GM18861 (cell line): ENCODE data around the gene WDR86.

Experiments
- ATAC-seq: cut with Tn5 transposase; IDR thresholded peaks from one replicate; pipeline ENCODE4 v1.9.1; 2021; ENCODE audit not compliant: unreplicated experiment

WDR86 gene

DNA sequence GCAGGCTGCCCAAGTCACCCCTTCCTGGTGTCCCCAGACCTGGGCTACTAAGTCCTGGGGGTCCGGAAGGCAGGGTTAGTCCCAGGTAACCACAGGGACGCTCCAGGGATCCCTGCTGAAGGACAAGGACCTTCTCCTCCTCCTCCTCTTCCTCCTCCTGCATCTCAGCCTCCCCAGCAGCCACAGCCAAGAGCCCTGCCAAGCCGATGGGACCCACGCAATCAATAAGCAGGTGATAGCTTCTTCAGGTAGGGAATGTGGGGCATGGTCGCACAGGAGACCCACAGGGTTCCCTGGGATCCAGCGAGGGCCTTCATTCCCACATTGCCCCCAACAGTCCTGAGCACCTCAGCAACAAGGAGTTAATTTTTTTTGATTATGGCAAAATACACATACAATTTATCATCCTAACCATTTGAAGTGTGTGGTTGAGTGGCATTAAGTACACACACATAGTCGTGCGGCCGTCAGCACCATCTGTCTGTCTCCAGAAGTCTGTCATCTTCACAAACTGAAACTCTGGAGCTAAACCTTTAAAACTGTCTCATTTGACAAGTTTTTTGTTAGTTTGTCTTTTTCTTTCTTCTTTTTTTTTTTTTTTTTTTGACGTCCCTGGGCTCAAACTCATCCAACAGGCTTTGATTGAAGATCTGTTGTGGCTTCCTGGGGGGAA lies 18.0 kb upstream of the WDR86 start:
- ATAC-seq = no peak

DNA sequence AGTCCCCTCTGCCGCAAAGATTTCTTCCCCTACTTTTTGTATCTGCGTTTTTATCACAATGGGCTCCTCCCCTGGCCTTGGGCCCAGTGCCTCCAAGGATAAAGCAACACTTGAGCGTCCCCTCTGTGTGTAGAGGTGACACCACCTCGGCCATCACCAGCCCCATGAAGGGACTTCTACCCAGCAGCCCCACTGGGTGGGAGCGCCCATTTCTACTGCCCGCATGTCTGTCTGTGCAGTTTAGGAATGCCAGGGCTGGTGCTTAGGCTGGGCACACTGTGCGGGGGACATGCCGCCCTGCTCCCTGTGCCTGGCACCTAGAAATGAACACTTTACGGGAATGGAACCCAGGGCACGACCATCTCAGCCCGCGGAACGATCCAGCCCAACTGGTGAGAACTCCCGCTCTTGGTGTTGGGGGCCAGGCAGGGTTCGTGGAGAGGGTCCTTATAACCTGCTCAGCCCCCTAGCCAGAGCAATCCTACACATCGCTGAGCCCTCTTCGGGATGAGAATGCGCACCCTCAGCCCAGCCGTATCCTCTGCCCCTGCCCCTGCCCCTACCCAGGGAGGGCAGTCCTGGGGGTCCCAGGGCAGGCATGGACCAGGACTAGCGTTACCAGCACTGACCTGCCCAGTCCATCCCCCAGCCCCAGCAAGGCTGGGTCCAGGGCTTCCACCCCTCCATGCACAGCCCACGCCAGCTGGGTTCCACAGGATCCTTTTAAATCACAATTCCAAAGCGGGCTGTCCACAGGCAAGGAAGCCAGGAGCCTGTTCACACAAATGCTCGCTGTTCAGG lies 17.3 kb upstream of the WDR86 start:
- no peak for ATAC-seq

DNA sequence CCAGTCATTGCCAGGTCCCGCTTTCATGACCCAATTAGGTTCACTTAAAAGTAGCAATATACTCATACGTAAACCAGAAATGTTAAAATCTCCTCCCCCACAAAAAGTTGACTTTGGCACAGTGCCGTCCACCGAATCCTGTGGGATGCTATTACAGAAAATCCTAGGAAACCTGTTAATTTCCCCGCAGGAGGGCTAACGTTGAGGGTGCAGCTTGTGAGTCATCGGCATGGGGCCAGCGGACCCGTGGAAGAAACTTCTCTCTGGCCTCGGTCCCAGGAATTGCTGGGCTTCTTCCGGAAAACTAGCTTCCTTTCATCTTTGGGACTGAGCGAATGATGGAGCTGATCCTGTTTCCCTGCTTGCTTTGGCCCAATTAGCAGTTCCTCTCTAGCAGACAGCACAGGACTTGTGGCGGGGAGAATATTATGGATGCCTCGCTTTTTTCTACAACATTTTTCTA lies 16.6 kb upstream of the WDR86 start:
- no peak for ATAC-seq

DNA sequence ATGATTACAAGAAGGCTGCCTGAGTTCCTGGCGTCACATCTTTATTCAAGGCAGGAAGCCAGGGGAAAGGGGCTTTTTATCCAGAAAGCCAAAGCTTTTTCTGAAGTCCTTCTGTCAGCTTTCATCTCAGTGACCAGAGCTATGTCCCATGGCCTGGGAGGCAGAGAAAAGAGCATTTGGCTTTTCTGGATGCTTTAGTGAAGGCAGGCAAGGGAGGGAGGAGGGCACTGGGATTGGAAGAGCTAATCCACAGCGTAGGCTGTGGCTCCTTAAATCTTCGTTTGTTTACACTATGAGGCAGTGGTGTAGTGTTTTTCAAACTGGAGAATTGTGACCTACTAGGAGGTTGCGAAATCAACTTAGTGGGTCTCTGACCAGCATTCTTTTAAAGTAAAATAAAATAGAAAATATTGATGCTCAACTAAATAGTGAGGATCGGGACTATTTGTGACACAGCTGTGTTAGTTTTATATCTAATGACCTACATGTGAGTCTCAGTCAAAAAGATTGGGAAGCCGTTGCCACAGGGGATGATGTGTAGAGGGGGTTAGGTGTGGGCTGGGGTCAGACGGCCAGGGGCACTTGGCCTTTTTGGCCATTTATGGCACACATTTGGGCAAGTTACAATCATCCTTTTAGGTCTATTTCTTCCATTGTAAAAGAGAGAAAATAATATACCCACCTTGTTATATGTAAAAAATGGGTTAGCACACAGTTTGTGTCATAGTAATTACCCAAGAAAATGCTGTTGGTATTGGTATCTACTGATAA lies 16.0 kb upstream of the WDR86 start:
- ATAC-seq = no peak

DNA sequence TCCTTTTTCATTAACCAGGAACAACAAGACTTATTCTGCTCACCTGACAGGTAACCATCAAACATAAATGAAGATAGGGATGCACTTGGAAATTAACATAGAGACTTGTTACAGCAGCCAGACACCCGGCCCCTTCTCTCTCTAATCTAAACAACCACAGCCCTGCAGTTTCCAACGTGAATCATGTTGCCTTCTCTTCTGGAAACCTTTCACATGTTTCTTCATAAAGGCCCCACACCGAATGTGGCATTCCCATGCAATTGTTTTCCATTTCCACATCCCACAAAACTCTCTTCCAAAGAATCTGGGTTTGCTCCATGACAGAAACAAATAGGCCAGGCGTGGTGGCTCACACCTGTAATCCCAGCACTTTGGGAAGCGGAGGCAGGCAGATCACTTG lies 15.0 kb upstream of the WDR86 start:
- no peak for ATAC-seq

DNA sequence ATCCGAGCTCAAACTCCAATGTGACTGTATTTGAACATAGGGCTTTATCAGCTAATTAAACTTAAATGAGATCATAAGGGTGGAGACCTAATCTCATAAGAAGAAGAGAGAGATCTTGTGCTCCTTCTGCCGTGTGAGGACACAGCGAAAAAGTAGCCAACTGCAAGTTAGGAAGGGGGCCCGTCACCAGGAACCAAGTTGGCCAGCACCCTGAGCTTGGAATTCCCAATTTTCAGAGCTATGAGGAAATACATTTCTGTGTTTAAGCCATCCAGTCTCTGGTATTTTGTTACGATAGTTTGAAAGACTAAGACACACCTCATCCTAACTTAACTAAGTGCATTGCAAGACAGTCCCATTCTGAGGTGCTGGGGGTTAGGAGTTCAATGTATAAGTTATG lies 14.1 kb upstream of the WDR86 start:
- ATAC-seq = no peak

DNA sequence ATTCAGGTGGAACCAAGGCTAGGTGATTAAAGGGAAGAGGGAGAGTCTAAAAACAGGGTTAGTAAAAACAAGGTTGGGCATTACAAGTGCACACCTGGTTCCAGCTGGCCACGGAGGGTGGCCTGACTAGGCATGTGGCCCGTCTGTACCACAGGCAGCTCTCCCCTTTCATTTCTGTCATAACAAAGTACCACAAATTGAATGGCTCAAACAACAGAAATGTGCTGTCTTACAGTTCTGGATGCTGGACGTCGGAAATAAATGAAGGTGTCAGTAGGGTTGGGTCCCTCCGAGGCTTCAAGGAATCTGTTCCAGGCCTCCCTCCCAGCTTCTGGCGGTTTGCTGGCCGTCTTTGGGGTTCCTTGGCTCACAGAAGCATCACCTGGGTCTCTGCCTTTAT lies 13.4 kb upstream of the WDR86 start:
- ATAC-seq = no peak

DNA sequence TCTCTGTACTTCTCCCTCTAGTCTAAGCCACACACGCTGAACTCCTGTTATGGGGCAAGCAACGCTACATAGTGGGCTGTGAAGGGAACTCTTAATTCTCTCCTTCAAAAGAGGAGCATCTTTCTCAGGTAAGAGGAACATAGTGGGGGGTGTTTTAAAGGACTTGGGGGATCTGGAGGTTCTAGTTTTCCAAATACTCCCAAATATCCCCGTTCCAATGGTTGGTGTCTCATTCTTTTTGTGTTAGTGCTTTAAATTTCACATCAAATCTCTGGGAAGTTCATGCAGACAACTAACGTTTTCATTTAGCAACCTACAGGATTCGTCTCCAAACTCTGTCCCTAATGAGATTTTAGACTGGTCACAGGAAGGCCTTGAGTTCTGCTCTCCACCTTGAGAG lies 12.4 kb upstream of the WDR86 start:
- no peak for ATAC-seq

DNA sequence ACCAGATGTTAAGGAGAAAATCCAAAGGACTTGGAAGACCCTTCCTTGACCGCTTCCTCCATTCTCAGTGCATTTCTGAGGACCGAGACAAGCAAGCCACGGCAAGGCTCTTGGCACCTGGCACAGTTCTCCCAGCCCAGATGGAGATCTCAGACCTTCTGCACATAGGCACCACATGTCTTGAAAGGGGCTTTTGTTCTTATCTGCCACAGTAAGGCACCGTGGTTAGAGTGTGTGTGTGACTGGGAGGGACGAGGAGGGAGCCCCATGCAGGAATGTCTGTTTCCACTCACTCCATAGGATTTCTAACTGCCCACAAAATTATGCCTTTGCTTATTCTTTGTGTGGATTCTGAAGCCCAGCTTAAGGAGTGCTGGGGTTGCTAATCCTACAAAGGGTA lies 10.3 kb upstream of the WDR86 start:
- no peak for ATAC-seq

DNA sequence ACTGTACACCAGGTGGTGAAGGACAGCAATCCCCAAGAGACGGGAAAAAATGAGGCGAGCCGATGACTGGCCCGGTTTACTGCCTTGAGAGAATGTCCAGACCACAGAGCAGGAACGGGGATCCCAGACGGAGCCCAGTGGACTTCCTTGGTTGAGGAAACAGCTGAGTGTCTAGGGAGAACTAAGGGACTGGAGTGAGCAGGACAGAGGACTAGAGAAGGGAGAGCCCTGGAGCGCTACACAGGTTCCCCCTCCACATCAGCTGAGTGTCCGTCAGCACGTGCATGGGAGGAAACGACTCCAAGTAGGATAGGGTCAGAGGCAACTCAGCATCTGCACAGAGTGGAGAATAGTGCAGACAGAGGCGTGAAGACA lies 7.1 kb upstream of the WDR86 start:
- ATAC-seq = no peak

DNA sequence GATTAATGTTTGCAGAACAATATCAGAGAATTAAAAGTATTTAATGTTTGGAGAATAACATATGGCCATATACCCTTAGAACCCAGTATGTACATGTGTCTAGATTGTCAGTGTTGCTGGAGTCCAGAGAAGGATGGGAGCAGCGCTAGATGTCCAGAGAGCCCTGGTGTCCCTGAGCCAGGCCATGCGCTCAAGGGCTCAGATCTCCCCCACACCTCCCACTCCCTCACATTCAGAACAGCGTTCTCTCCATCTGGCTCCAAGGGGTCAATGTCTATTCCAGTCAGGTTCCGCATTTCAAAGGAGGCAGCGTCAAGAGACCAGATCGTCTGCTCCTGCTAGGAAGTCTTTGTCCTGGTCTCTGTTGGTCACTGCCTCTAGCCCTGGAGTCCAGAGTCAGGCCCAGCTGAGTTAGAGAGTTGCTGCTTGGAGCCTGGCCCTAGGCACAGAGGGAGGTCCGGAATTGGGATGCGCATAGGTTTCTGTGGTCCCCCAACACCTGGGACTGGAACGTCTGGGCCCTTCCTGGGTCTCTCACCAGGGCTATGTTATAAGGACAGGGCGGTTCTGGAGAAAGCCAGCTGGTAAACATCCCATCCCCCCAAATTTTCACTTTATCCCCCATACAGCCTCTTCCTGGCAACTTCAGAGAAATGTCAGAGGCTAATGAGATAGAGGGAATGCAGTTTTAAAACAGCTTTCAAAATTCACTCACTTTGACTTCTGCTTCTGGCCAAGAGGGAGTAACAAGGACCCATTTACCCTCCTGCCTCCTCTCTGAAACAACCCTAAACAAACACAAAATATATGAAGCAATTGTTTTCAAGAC lies 6.5 kb upstream of the WDR86 start:
- ATAC-seq = no peak

DNA sequence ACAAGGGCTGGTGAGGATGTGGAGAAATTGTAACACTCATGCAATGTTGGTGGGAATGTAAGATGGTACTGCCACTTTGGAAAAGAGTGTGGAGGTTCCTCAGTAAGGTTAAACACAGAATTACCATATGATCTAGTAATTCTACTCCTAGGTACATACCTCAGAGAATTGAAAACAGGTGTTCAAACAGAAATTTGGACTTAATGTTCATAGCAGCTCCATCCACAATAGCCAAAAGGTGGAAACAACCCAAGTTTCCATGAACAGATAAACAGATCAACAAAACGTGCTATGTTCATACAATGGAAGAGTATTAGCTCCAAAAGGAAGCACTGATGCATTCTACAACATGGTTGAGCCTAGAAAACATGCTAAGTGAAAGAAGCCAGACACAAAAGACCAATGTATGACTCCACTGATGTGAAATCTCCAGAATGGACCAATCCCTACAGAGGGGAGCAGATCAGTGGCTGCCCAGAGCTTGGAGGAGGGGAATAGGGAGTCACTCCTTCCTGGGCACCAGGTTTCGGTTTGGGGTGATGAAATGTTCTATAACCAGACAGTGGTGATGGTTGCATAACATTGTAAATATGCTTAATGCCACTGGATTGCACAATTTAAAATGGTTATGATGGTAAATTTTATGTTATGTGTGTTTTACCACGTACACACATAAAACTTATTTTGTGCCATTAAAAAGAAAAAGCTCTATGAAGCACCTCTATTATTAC lies 5.7 kb upstream of the WDR86 start:
- no peak for ATAC-seq

DNA sequence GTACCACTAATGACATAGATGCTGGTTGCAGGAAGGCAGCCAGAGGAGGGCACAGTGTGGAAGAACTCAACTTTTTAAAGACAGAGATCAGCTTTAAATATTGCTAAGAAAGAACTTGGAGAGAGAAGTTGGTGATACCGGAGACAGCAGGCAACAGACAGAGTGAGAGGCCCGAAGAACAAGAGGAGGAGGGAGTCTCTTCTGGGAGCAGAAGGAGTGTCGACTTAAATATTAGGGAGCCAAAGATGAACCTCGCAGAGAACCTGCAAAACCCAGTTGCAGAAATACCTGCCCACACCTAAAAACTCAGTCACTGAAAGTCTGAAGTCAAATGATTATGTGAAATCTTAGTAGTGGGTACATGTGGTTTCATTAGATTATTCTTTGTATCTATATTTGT lies 3.4 kb upstream of the WDR86 start:
- no peak for ATAC-seq

DNA sequence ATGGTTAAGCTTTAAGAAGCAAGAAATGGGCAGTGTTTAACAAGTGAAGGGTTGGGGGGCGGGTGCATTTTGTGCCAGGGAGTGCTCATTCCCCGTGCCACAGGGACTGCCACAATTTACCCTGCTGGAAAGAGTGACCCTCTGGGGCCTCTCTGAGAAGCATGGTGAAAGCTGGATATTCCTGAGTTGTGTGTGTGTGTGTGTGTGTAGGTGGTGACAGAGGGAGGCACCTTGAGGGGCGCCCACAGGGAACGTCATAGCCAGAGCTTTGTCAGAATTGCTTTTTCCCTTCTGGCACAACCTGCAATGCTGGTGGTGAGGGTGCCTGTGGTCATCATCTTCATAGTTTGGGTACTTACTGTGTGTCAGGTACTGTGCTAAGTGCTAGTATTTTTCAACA lies 2.5 kb upstream of the WDR86 start:
- no peak for ATAC-seq

DNA sequence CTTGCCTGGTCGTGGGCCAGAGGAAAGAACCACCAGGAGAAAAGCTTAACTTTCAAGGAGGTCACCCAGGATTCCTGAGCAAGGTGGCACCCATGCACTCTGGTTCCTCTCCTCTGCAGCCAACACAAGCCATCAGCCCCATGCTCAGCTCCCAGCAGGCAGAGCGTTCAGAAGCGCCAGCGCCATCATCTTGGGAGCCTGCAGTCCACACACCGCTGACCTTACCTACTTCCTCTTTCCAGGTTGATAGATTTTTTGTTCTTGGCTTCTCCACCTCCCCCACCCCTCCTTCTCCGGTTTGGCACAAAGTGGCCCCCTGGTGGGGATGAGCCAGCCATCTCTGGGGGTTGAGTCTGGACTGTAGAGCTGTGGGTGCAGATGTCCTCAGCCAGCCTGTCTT lies 1.7 kb upstream of the WDR86 start:
- no peak for ATAC-seq

DNA sequence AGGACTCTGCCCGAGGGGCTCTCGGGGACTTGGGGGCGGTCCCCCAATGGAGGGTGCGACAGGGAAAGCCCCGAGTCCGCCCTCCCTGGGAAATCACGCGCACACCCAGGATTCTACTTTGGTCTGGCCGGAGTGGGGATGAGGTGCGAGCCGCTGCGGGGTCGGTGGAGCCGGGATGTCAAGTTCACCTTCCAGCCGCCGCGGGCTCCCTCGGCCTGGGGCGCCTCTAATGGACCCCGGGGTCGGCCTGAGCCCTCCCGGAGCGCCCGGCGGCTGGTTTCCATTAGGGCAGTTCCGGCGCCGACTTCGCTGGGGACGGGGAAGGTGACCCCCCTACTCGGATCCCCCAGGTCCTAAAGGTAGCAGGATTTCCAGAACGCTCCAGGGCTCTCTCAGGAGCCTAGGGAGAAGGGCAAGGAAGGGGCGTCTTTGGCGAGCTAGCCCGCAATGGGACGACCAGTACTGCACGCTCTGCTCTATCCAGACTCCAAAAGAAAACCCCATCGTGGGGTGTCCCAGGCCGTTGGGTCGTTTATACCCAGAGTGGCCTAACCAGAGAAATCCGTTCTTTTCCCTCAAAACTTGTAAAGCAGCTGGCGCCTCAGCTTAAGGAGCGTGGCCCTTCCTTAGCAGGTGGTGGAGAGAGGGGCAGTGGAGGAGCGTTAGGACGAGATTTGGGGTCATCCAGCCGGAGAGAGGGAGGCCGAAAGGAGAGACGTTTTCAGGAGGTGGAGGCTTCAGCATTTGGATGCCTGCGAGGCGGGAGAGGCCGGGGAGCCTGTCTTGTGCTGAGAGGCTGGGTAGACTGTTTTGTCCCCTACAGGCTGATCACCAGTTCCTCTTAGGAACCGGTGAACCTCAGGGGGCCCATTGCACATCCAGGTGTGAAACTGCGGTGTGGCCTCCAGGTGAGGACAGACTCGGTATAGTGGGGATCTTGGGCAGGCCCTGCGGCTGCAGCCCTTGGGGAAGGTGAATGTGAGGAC lies 860 bp upstream of the WDR86 start:
- ATAC-seq = no peak

DNA sequence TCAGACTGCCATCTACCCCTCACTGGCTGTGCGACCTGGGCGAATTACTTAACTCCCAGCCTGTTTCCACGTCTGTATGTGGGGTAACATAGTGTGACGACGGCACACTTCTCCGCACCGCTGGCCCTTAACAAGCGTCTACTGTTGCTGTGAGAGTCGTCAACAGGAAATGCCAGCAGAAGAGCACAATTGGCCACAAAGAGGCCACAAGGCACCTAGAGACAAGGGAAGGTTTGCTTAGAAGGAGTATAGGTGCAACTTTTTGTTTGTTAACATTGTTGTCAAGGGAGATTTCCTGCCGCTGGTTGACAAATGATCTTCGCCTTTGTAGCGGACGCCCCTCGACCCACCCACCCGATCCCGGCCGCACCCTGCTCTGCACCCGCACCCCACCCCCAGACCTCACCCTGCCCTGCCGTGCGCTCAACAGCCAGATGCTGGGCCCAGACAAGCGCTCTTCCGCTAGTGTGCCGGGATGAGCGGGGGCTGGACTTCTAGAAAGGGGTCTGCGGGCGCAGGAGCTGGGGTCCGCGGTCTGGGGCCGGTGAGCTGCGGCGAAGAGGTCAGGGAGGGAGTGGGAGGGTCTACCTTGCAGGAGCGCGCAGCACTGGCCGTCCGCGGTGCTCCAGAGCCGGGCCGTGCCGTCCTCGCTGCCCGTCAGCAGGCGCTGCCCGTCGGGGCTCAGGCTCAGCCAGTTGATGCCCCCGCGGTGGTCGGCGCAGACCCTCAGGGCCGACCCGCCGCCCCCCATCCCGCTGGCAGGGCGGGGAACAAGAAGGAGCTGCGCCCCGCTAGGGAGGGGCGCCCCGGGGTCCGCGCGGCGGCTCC lies 785 bp downstream of the WDR86 start:
- peak; percentile 79 for ATAC-seq

DNA sequence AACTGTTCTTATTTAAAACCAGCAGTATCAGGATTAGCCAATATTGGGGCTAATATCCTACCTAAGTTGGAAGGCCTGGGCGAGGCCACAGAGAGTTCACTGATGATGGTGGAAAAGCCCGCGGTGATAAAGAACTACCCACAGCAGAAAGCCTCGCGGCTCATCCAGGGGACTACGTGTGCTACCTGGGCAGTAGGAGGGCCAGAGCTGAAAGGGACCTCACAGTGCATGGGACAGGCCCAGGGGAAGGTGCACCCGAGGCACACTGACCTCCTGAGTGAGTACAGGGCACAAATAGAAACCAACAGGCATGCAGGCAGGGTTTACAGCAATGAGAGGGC lies 1.4 kb downstream of the WDR86 start:
- no peak for ATAC-seq
